T-helper 2 cell treated with Interferon-gamma antibody and Interleukin-4, amounts not matched to agents 5 μg/mL and 100 μg/mL, for 36 hours (primary cell): ENCODE results near the gene FIZ1.
"Not testable (repeated sequence)": the region's sequence is repeated elsewhere in the genome, so short reads cannot be mapped to it uniquely, and the experiment has no call there.

ENCODE experiments used
- DNase-seq: peaks from one replicate; pipeline ENCODE4 v3.0.0; 2021; ENCODE audit warnings: low spot score
- H3K27ac Mint-ChIP-seq: one replicate; pipeline ENCODE4 v1.8.0; 2021; ENCODE audit warnings: mild to moderate bottlenecking, mixed read lengths
- H3K27me3 Mint-ChIP-seq: one replicate; pipeline ENCODE4 v1.8.0; 2021; ENCODE audit warnings: low read depth, mixed read lengths
- H3K36me3 Mint-ChIP-seq: one replicate; pipeline ENCODE4 v1.8.0; 2021; ENCODE audit warnings: low read depth, mixed read lengths
- H3K4me1 Mint-ChIP-seq: one replicate; pipeline ENCODE4 v1.8.0; 2021; ENCODE audit warnings: low read depth, mixed read lengths
- H3K4me3 Mint-ChIP-seq: one replicate; pipeline ENCODE4 v1.8.0; 2022; ENCODE audit warnings: mild to moderate bottlenecking, moderate library complexity, mixed read lengths
- H3K9me3 Mint-ChIP-seq: one replicate; pipeline ENCODE4 v1.8.0; 2021; ENCODE audit warnings: mixed read lengths

The FIZ1 gene

GRCh38 chr19:55588738-55589137 lies 10.6 kb downstream of the FIZ1 start:
- peaks cover 8% of the 10 kb centered on the region for H3K36me3 Mint-ChIP-seq
- peaks cover 16% of the 10 kb centered on the region for H3K27me3 Mint-ChIP-seq
- H3K4me3 Mint-ChIP-seq, result no peak overlapping the region

DNA sequence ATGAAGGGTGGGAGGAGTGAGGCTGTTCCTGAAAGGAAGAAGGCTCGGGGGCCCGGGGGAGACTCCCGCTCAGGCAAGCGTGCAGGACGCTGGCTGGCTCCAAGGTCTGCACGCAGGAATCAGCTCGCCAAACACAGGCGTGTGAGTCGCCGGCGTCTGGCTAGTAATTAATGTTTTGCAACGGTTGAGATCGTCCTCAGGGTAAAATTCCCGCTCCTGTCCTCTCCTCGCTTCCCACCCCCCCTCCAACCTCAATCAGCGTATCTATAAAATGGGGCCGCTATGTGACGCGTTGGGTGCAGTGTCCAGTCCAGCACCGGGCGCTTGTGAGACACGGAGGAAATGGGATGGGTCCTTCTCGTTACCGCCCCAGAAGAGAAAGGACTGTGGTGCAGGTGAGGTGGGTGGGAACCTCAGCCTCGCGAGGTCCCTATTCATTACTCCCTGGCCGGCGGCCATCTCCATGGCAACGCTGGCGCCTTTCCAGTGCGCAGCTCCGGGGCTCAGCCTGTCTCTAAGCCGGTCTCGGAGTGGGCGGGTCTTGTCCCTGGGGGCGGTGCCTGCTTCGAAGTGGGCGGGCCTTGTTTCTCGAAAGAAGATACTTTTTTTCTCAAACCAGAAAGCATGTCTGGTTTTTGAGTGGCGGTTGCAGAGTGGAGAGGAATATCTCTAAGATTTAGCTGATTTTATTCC lies 12.2 kb downstream of the FIZ1 start:
- Mint-ChIP-seq H3K36me3 (peaks cover 6% of the 10 kb centered on the region), H3K27me3 (peaks cover 16% of the 10 kb centered on the region), H3K27ac (no peak overlapping the region), H3K9me3 (no peaks in the 10 kb centered on the region), H3K4me3 (peak overlapping the region; percentile 80), H3K4me1 (peaks cover 12% of the 10 kb centered on the region)
- peak; percentile 86 for DNase-seq

More at GRCh38 chr19:55588738-55589137, 10.6 kb downstream of the FIZ1 start:
- no peak overlapping the region for H3K27ac Mint-ChIP-seq
- H3K9me3 Mint-ChIP-seq, result no peaks in the 10 kb centered on the region
- H3K4me1 Mint-ChIP-seq, result peaks cover 10% of the 10 kb centered on the region
- no peak for DNase-seq

- Mint-ChIP-seq H3K9me3 (no peaks in the 10 kb centered on the region), H3K27me3 (peaks cover 16% of the 10 kb centered on the region), H3K27ac (no peak overlapping the region), H3K4me1 (peaks cover 19% of the 10 kb centered on the region), H3K4me3 (peak overlapping the region; percentile 32), H3K36me3 (no peaks in the 10 kb centered on the region)
- no peak for DNase-seq
Measured at GRCh38 chr19:55585658-55586339, 13.5 kb downstream of the FIZ1 start.

DNA sequence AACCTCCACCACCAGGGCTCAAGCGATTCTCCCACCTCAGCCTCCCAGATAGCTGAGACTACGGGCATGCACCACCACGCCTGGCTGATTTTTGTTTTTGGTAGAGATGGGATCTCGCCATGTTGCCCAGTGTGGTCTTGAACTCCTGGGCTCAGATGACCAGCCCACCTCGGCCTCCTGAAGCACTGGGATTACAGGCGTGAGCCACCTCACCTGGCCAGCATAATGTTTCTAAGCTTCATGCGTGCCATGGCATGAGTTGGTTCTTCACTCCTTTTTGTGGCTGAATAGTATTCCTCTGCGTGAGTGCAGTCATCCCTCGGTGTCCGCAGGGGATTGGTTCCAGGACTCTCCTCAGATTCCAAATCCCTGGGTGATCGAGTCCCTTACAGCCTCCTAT lies 14.4 kb downstream of the FIZ1 start:
- Mint-ChIP-seq H3K4me1 (peaks cover 23% of the 10 kb centered on the region), H3K27ac (no peak overlapping the region), H3K4me3 (no peak overlapping the region), H3K27me3 (peaks cover 16% of the 10 kb centered on the region), H3K36me3 (peaks cover under 1% of the 10 kb centered on the region), H3K9me3 (no peaks in the 10 kb centered on the region)
- no peak for DNase-seq

GRCh38 chr19:55583897-55584296 lies 15.4 kb downstream of the FIZ1 start:
- H3K36me3 Mint-ChIP-seq, DNase-seq, H3K27ac Mint-ChIP-seq, H3K4me3 Mint-ChIP-seq, H3K9me3 Mint-ChIP-seq: not testable (repeated sequence)
- Mint-ChIP-seq H3K4me1 (peaks cover 27% of the 10 kb centered on the region), H3K27me3 (peaks cover 16% of the 10 kb centered on the region)

GRCh38 chr19:55582284-55582683 lies 17.0 kb downstream of the FIZ1 start:
- not testable (repeated sequence) for DNase-seq, H3K9me3 Mint-ChIP-seq, H3K36me3 Mint-ChIP-seq, H3K27ac Mint-ChIP-seq, H3K4me3 Mint-ChIP-seq
- peaks cover 14% of the 10 kb centered on the region for H3K27me3 Mint-ChIP-seq
- H3K4me1 Mint-ChIP-seq, result peaks cover 24% of the 10 kb centered on the region

GRCh38 chr19:55581823-55582223 lies 17.5 kb downstream of the FIZ1 start:
- peaks cover 7% of the 10 kb centered on the region for H3K36me3 Mint-ChIP-seq
- H3K4me3 Mint-ChIP-seq, result no peak overlapping the region
- H3K27me3 Mint-ChIP-seq, result peaks cover 11% of the 10 kb centered on the region
- H3K9me3 Mint-ChIP-seq, result no peaks in the 10 kb centered on the region
- H3K4me1 Mint-ChIP-seq, result peaks cover 21% of the 10 kb centered on the region
- H3K27ac Mint-ChIP-seq, result no peak overlapping the region
- no peak for DNase-seq

GRCh38 chr19:55581145-55581822 lies 18.0 kb downstream of the FIZ1 start:
- no peaks in the 10 kb centered on the region for H3K9me3 Mint-ChIP-seq
- H3K4me1 Mint-ChIP-seq, result peaks cover 21% of the 10 kb centered on the region
- H3K27ac Mint-ChIP-seq, result peak overlapping the region; percentile 60
- H3K36me3 Mint-ChIP-seq, result peaks cover 8% of the 10 kb centered on the region
- no peak for DNase-seq
- H3K27me3 Mint-ChIP-seq, result peaks cover 9% of the 10 kb centered on the region
- H3K4me3 Mint-ChIP-seq, result peak overlapping the region; percentile 91

- Mint-ChIP-seq H3K9me3 (no peaks in the 10 kb centered on the region), H3K4me3 (peak within 1 kb of the TSS; percentile 91), H3K36me3 (peaks cover 8% of the 10 kb centered on the region), H3K4me1 (peaks cover 21% of the 10 kb centered on the region), H3K27ac (peak within 1 kb of the TSS; percentile 90), H3K27me3 (peaks cover 9% of the 10 kb centered on the region)
- DNase-seq, result peak; percentile 74
Measured at GRCh38 chr19:55580628-55581144, 18.6 kb downstream of the FIZ1 start, which contains the start of gene ZNF579. ZNF579 (minus strand) TSS chr19:55580848; CDS start chr19:55579639, 1,209 bp downstream.

DNA sequence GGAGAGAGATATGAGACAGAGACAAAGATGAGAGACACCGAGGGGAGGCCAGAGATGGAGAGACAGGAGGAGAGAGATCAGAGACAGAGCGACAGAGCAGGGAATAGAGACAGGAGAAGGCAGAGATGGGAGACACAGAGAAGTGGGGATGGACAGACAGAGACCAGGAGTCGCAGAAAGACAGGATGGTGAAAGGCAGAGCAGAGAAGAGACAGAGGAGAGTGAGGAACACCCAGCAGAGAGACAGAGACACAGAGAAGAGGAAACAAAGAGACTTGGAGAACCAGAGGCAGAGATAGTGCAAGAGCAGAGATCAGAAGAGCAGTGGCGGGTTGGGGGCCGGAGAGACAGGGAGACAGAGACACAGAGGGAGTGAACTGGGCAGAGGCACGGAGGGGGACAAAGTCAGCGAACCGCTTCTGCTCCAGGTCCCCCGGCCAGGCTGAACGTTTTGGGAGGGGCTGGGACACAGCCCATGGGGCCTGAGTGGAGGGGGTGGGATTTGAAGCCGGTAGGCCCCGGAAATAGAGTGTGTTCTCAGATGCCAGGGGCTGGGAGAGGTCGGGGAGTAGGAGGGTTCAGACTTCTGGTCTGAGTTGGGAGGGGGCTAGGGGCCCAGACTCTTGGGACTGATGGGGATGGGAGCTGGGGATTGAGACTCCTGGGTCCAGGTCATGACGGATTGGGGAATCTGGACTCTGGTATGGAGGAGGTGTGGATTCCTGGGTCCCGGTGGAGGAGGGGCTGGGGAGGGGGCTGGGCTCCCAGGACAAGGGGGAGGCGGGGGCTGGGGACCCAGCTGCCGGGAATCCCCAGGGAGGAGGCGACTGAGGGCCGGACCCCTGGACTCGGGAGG lies 19.3 kb downstream of the FIZ1 start:
- Mint-ChIP-seq H3K4me3 (peak overlapping the region; percentile 91), H3K9me3 (no peaks in the 10 kb centered on the region), H3K27ac (peak overlapping the region; percentile 90), H3K27me3 (peaks cover 2% of the 10 kb centered on the region), H3K36me3 (peaks cover 8% of the 10 kb centered on the region), H3K4me1 (peaks cover 17% of the 10 kb centered on the region)
- DNase-seq, result no peak

GRCh38 chr19:55578761-55579747 lies 20.3 kb downstream of the FIZ1 start:
- Mint-ChIP-seq H3K36me3 (peaks cover 8% of the 10 kb centered on the region), H3K9me3 (no peaks in the 10 kb centered on the region), H3K27me3 (no peaks in the 10 kb centered on the region), H3K27ac (peak overlapping the region; percentile 90), H3K4me3 (peak overlapping the region; percentile 91), H3K4me1 (peaks cover 17% of the 10 kb centered on the region)
- no peak for DNase-seq

DNA sequence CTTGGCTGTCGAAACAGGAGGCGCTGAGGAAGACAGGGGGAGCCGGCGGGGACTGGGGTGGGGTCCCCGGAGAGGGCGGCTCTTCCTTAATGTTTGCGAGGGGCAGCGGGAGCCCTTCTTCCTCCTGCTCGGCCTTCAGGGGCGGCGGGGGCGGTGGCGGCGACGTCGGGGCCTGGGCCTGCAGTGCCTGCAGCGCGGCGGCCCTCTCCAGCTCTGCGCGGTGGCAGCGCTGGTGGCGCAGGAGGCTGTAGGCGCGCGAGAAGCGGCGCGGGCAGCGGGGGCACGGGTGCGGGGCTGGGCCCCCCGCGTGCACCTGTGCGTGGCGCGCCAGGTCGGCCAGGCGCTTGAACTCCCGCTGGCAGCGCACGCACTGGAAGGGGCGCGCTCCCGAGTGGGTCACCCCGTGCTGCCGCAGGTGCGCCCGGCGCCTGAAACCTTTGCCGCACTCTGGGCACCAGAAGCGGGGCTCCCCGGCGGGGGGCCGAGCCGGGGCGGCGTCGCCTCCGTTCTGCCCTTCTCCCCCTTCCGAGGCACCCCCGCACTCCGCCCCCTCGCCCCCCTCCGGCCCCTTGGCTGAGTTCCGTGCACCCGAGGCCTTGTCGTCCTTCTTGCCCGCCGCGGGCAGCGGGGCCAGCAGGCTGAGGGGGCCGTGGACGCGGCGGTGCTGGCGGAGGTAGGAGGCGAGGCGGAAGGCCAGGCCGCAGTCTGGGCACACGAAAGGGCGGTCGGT lies 21.1 kb downstream of the FIZ1 start:
- Mint-ChIP-seq H3K4me1 (peaks cover 17% of the 10 kb centered on the region), H3K9me3 (no peaks in the 10 kb centered on the region), H3K4me3 (no peak overlapping the region), H3K36me3 (peaks cover 8% of the 10 kb centered on the region), H3K27me3 (no peaks in the 10 kb centered on the region), H3K27ac (no peak overlapping the region)
- no peak for DNase-seq
